WI38 (cell line): ENCODE results near the gene C10orf95.

Source experiments
- H3K4me3 ChIP-seq: 2 replicates; pipeline ENCODE4 v1.5.1; 2011; ENCODE audit warnings: low read depth, mild to moderate bottlenecking, control low read depth, low read length
- TF ChIP-seq, protein P1 (sequence below): IDR thresholded peaks from 2 replicates; pipeline ENCODE4 v1.5.1; 2012; ENCODE audit warnings: low read depth, mild to moderate bottlenecking, control low read depth, low read length

Gene C10orf95

DNA sequence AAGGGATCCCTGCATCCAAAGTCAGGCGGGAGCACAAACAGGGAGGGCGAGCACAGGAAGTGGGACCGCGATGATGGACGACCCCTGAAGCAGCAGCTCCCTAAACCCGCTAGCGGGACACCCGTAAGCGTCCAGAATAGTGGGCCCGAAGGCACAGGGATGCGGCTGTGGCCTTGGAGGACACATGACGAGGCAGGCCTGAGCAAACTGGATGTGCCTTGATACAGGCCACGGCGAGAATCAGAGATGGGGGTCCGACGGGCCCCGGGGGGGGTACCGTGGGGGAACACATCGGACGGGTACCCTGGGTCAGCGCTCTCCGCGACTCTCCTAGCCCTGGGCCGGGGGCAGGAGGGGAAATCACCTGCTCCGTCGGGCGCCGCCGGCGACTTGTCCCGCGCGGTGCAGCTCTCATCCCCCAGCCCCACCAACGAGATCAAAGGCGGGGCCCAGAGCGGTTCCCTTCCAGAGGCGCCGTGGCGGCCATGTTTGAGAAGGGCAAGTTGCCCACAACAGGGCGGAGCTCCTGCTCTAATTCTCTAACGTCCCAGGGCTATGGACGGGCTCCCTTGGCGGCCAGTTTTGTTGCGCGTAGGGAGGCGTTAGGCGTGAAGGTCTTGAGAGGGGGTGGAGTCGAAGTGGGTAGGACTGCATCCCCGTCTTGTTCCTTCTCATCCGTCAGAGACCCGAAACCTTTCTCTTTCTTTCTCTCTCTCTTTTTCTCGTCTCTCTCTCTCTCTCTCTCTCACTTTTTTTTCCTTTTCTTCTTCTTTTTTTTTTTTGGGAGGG is 19.0 kb downstream of the C10orf95 start, which contains the start of gene CUEDC2:
TSS of gene CUEDC2 (minus strand) at position 413 of the 789 bp plus-strand sequence. CDS start 7,386 bp downstream, outside the sequence.
- peak within 1 kb of the TSS; percentile 75 for H3K4me3 ChIP-seq
- TF ChIP-seq, protein P1, sequence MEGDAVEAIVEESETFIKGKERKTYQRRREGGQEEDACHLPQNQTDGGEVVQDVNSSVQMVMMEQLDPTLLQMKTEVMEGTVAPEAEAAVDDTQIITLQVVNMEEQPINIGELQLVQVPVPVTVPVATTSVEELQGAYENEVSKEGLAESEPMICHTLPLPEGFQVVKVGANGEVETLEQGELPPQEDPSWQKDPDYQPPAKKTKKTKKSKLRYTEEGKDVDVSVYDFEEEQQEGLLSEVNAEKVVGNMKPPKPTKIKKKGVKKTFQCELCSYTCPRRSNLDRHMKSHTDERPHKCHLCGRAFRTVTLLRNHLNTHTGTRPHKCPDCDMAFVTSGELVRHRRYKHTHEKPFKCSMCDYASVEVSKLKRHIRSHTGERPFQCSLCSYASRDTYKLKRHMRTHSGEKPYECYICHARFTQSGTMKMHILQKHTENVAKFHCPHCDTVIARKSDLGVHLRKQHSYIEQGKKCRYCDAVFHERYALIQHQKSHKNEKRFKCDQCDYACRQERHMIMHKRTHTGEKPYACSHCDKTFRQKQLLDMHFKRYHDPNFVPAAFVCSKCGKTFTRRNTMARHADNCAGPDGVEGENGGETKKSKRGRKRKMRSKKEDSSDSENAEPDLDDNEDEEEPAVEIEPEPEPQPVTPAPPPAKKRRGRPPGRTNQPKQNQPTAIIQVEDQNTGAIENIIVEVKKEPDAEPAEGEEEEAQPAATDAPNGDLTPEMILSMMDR = no peak

DNA sequence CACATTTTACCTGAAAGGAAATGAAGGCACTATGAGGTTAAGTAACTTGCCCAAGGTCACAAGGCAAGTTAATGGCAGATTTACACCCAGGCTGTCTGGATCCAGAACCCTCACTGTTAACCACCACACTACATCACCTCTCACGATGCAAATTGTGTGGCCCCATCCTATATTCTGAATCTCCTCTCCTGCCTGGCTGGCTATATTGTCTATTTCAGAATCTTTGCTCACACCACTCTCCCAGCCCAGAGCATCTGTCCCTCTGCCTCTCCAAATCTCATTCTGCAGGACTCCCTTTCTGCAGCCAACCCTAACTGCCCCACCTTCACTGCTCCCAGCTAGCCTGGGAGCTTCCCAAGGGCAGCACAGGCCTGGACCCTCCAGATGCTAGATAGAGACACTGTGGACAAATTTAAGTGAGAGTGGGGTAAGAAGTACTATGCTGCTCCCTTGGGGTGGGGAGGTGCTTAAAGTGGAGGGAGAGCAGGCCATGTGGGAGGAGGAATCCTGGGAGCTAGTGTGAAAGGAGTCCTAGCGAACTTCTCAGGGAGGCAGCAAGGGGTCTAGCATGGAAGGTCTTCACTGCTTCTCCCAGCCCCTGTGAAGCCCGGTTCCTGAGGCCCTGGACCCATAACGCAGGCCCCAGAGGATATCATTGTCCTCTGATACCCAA is 19.8 kb downstream of the C10orf95 start:
- TF ChIP-seq, protein P1 = no peak
- peak overlapping the region; percentile 75 for H3K4me3 ChIP-seq

DNA sequence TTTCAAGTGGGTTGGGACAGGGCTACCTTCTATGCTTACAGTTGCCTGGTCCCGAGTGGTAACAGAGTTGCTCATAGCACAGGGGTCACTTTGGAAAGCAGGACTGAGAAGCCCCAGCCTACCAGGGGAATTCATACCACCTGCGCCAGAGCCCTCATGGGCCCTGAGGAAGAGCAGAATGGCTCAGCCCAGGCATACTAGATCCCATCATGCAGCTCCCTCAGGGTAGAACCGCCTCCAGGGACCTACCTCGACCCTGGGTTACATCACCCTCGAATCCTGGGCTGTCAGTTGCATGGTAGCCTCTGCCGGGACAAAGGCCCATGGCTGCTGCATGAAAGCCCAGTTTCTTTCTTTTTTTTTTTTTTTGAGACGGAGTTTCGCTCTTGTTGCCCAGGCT is 21.9 kb downstream of the C10orf95 start:
- TF ChIP-seq, protein P1 = no peak
- no peak overlapping the region for H3K4me3 ChIP-seq

DNA sequence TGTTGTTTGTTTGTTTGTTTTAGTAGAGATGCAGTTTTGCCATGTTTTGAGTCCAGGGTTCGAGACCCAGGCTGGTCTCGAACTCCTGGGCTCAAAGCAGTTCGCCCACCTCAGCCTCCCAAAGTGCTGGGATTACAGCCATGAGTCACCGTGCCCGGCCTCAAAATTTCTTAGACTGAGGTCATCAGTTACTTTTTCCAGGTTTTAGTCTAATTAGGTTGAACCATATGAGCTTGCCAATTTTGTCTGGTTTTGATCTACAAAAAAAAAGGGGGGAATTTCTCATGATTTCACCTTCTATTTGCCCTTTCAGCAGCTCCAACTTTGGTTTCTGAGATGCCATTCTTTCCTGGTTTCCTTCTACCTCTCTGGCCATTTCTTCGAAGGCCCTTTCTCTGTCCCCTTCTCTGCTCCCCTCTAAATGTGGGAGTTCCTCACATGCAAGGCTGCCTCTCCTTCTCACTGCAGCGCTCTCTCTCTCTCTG is 24.5 kb downstream of the C10orf95 start:
- TF ChIP-seq, protein P1 = no peak
- H3K4me3 ChIP-seq = no peak overlapping the region

DNA sequence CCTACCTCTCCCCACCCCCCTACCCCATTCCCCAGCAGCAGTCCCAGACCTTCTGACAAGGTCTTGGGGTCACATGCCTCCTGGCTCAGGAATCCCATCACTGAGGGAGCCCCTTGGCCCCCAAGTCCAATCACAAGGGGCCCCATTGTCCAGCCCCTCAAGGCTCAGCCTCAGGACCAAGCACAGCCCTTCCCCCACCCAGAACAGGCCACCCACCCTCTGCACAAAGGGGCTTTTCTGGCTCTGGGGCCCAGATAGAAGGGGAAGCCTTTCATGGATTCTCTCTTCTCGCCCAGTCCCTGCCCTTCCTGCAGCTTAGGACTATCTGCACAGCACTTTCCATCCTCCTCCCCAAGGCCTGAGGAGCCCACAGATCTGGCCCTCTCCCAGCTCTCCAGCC is 25.9 kb downstream of the C10orf95 start:
- TF ChIP-seq, protein P1 = no peak
- H3K4me3 ChIP-seq = no peak overlapping the region

DNA sequence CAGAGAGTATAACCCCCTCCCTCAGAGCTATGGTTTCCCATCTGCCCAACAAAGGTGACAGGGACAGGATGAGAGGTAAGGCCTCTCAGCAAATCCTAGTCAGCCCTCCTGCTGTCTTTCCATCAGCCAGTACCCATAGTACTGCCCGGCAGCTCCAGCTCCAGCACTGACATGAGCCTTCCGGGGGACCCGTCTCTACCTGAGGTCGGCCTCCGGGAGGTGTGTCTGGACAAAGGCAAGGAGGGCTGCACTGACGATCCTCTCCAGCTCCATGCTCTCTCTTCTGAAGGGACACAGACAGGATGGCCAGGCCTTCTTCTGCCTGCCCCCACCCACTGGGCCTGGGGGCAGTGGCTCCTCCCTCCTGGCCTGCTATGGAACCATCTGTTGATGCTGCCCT is 26.4 kb downstream of the C10orf95 start:
- TF ChIP-seq, protein P1 = no peak
- no peak overlapping the region for H3K4me3 ChIP-seq

DNA sequence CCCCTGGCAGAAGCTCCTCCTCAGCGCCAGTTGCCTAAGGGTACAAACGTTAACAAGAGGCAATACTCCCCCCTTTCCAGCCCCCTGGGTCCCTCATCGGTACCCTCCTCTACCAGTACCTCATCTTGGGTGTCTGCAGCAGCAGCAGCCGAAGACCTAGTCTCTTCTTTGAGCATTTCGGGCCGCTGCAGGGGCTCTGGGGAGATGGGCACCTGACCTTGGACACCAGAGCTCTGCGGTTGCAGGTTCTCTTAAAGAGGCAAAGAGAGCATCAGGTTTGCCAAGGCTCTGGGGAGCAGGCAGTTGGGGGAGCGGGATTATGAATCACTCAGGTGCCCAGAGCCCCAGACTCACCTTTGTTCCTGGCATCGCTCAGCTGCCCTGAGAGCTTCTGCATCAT is 27.2 kb downstream of the C10orf95 start:
- no peak overlapping the region for H3K4me3 ChIP-seq
- TF ChIP-seq, protein P1 = no peak
